Uterus (tissue), 2 donors: ENCODE data around the gene WDPCP.

Source experiments
- POLR2A ChIP-seq, 2 donors: fragments of 450-650 bp; IDR thresholded peaks; one replicate each; pipeline ENCODE4 v1.6.1; 2016; ENCODE audit warnings: antibody characterized with exemption in 2 of 2, mild to moderate bottlenecking in 1 of 2, moderate library complexity in 1 of 2
- TF ChIP-seq, protein P1 (sequence below), 4 experiments: fragments of 200-600 bp in 2 of 4; fragments of 450-650 bp in 2 of 4; sonication (generic) in 2 of 4; IDR thresholded peaks; one replicate each; pipeline ENCODE4 v1.5.1; 2016 to 2019; ENCODE audit warnings: antibody characterized with exemption in 4 of 4, mild to moderate bottlenecking in 2 of 4, moderate library complexity in 1 of 4

DNA sequence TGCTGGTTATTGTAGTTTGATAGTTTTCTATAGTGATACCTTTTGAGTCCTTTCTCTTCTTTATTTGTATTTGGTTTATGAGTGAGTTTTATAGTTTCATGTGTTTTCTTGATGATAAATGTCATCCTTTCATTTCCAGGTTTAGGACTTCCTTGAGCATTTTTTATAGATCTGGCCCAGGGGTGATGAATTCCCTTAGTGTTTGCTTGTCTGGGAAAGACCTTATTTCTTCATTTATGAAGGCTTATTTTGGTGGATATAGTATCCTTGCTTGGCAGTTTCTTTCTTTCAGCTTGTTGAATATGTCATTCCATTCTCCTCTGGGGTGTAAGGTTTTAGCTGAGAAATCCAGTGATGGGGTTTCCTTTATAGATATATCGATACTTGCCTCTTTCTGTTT is 483.8 kb downstream of the WDPCP start:
- TF ChIP-seq, protein P1, sequence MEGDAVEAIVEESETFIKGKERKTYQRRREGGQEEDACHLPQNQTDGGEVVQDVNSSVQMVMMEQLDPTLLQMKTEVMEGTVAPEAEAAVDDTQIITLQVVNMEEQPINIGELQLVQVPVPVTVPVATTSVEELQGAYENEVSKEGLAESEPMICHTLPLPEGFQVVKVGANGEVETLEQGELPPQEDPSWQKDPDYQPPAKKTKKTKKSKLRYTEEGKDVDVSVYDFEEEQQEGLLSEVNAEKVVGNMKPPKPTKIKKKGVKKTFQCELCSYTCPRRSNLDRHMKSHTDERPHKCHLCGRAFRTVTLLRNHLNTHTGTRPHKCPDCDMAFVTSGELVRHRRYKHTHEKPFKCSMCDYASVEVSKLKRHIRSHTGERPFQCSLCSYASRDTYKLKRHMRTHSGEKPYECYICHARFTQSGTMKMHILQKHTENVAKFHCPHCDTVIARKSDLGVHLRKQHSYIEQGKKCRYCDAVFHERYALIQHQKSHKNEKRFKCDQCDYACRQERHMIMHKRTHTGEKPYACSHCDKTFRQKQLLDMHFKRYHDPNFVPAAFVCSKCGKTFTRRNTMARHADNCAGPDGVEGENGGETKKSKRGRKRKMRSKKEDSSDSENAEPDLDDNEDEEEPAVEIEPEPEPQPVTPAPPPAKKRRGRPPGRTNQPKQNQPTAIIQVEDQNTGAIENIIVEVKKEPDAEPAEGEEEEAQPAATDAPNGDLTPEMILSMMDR (IDR thresholded peaks at IDR 0.05): no peak
- no peak for TF ChIP-seq POLR2A (IDR thresholded peaks at IDR 0.05)
